Measurements from ENCODE around the gene UBL3. TPM values are rescaled to one million over a fixed set of nuclear protein-coding genes. Genes with fewer than 3 reads are reported as not detected.

Gene UBL3
- total RNA-seq, 1 experiment from 2014 or later = 10.7 TPM

DNA sequence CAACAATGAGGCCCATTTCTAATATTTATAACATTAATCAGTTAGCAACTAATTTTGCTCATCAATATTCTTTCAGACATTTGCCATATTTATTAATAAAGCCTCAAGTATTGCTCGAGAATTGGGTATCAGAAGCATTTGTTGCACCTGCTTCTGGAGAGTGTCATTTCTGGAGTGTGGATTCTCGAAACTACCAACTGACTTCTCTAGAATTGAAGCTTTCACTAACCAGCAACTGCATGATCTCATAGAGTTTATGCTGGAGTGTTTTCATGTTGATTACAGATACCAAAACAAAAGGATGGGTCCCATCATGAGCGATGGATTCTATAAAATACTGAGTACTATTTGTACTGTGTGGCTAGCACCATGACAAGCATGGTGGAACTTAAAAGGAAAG lies 133.9 kb downstream of the UBL3 start (continued):
- no peak for TF ChIP-seq TCF7L2 (IDR thresholded peaks at IDR 0.05; ENCODE audit: borderline replicate concordance, extremely low read depth, insufficient read depth, insufficient read length)
- TF ChIP-seq ELF1 (IDR thresholded peaks at IDR 0.05; ENCODE audit: borderline replicate concordance, low read depth) = no peak
